ENCODE results near the gene SIVA1.

Gene SIVA1

DNA sequence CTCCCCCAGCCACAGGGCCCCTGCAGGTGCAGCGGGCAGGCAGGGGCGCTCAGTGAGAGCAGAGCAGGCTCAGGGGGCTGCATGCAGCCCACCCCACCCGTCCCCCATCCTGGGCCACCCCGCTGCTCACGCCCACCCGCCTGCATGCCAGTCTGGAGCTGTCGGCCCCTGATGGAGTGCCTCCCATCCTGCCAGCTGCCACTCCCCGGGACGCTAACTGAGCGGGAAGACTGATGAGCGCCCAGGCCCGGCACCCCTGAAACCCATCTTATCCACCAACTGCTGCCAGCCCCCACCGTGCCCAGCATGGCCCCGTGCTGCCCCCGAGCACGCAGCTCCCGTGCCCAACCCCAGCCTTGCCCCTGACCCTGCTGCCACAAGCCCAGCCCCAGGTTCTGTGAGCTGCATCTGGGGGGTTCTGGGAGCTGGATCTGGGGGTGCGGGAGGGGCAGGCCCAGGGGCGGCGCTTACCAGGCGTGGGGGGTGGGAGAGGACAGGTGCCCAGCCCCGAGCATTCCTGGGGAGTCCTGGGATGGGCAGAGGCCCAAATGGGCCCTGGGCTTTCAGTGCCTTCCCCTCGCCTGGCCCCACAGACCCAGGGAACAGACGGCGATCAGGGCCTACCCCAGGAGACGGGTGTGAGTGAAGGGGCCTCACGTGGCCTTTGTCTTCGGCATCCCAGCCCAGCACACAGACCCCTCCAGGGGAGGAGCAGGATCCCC is 29.3 kb downstream of the SIVA1 start:
- TF ChIP-seq, protein P1, sequence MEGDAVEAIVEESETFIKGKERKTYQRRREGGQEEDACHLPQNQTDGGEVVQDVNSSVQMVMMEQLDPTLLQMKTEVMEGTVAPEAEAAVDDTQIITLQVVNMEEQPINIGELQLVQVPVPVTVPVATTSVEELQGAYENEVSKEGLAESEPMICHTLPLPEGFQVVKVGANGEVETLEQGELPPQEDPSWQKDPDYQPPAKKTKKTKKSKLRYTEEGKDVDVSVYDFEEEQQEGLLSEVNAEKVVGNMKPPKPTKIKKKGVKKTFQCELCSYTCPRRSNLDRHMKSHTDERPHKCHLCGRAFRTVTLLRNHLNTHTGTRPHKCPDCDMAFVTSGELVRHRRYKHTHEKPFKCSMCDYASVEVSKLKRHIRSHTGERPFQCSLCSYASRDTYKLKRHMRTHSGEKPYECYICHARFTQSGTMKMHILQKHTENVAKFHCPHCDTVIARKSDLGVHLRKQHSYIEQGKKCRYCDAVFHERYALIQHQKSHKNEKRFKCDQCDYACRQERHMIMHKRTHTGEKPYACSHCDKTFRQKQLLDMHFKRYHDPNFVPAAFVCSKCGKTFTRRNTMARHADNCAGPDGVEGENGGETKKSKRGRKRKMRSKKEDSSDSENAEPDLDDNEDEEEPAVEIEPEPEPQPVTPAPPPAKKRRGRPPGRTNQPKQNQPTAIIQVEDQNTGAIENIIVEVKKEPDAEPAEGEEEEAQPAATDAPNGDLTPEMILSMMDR (IDR thresholded peaks at IDR 0.05): no peak
- TF ChIP-seq ZFX (IDR thresholded peaks at IDR 0.05; ENCODE audit: borderline replicate concordance): no peak
- H3K27ac ChIP-seq: no peak overlapping the region

DNA sequence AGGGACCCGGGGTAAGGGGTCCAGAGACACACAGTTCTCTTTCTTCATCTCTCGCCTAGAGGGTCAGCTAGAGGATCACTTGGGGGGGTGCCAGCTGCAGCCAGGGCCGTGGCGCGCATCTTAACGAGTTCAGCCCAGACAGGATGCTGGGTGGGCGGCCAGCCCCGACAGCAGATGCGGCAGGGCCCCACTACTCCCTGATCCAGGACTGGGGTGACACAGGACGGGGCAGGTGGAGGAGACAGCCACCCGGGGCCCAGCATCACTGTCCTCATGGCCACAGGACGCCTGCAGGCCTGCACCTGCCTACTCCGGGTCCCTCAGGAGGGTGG is 29.8 kb downstream of the SIVA1 start:
- H3K27ac ChIP-seq: no peak overlapping the region
- no peak for TF ChIP-seq ZFX (IDR thresholded peaks at IDR 0.05; ENCODE audit: borderline replicate concordance)
- TF ChIP-seq, protein P1 (IDR thresholded peaks at IDR 0.05): no peak

DNA sequence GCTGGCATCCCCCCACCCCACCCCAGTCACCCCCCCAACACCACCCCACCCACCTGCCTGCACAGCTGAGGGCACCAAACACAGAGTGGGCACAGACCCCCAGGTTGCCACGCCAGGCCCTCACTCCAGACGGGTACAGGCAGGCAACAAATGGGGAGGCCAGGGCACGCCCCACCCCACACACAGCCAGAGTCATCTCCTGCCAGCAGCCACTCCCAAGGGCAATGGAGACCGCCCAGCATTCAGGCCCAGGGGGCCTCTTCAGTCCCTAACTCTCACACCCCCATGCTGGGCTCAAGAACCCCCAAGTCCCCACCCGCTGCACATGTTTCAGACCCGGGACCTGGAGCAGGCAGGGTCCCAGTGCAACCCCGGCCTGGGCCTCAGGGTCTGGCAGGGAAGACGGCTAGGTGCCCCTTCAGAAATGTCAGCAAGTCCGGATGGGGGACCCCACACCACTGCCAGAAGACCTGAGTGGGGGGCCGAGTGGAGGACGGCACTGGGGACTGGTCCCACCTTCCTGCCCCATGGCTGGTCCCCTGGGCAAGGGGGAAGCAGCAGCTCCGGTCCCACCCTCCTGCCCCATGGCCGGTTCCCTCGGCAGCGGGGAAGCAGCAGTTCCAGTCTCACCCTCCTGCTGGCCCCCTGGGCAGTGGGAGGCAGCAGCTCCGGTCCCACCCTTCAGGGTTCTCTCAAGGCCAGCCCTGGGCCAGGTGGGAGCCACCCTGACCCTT is 30.7 kb downstream of the SIVA1 start:
- H3K27ac ChIP-seq: no peak overlapping the region
- no peak for TF ChIP-seq ZFX (IDR thresholded peaks at IDR 0.05; ENCODE audit: borderline replicate concordance)
- TF ChIP-seq, protein P1 (IDR thresholded peaks at IDR 0.05): no peak

DNA sequence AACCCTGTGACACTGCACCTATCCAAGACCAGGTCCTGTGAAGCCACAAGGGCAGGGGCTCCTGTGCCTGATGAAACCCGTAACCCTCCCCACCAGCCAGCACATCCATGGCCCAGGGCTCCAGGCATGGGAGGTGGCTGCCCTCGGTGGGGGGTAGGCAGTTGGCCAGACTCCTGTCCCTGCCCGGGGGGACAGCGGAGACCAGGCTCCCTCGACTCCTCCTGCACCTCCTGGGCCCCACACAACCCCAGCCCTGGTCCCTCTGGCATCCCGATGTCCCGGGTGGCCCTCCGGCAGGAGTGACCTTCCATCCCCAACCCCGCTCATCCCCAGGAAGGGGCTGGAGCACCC is 31.2 kb downstream of the SIVA1 start:
- no peak overlapping the region for H3K27ac ChIP-seq
- TF ChIP-seq, protein P1 (IDR thresholded peaks at IDR 0.05): no peak
- no peak for TF ChIP-seq ZFX (IDR thresholded peaks at IDR 0.05; ENCODE audit: borderline replicate concordance)

DNA sequence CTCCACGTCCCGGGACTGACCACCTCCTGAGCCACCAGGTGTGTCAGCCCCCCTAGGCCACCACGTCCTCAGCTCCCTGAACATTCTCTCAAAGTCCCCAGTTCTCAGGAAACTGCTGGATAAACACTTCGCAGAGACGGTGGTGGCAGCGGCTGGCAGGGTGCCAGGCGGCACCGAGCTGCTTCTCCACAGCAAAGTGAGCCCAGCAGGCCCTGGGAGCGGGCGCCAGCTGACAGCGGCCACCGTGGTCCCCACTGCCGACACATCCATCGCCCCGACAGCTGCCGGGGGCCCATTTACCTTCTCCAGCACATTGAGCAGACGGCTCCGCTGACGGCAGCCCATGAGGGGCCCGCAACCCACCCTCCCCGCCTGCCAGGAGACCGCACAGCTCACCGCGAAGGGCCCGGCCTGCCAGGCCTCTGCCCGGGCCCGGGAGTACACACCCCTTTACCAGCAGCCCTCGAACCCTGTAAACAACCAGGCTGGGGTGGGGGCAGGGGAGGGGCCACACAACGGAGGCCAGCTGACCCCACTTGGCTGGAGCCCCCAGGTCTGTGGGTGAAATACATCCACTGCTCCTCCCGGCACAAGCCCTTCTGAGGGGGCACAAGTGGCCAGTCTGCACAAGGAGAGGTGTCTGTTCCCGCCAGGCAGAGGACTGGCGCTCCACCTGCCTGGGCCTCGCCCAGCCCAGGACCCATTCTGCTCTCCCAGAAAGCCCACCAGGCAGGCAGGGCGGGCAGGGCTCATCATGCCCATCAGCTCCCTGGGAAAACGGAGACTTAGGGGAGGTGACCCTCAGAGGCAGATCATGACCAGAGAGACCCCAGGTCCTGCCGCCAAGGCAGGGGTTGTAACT is 32.1 kb downstream of the SIVA1 start:
- no peak for TF ChIP-seq ZFX (IDR thresholded peaks at IDR 0.05; ENCODE audit: borderline replicate concordance)
- TF ChIP-seq, protein P1 (IDR thresholded peaks at IDR 0.05): no peak
- no peak overlapping the region for H3K27ac ChIP-seq

DNA sequence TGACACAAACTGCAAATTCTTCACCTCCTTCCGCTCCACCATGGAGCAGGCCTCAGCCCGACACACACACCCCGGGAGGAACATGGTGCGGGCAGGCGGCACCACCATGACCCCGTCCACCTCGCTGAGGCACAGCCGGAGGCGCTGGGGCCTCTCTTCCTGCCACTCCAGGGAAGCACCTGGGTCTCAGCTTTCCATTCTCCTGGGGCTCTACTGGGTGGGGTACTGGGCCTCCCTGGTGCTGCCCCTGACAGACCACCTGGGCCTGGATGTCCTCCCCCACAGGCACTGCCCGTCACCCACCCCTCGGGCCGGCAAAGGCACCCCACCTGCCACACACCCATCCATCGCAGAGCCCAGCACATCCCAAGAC is 32.7 kb downstream of the SIVA1 start:
- H3K27ac ChIP-seq: no peak overlapping the region
- TF ChIP-seq ZFX (IDR thresholded peaks at IDR 0.05; ENCODE audit: borderline replicate concordance): no peak
- TF ChIP-seq, protein P1 (IDR thresholded peaks at IDR 0.05): no peak

All from 22Rv1 (cell line).